Neural progenitor cell (in vitro differentiated cells): ENCODE measurements around the gene KRT82.

ENCODE experiments used
- CTCF ChIP-seq: fragments of 200-600 bp; sonication (generic); IDR thresholded peaks from 2 replicates; pipeline ENCODE4 v1.5.1; 2017; ENCODE audit warnings: antibody characterized with exemption, mild to moderate bottlenecking
- EZH2 ChIP-seq: fragments of 200-600 bp; sonication (generic); IDR thresholded peaks from 2 replicates; pipeline ENCODE4 v1.6.1; 2017; ENCODE audit warnings: antibody characterized with exemption, mild to moderate bottlenecking, moderate library complexity
- EZH2phosphoT487 ChIP-seq: fragments of 200-600 bp; sonication (generic); IDR thresholded peaks from 2 replicates; pipeline ENCODE4 v1.6.1; 2017; ENCODE audit warnings: antibody characterized with exemption

GRCh38 chr12:52404951-52405350 lies 1.2 kb downstream of the KRT82 start:
- TF ChIP-seq EZH2phosphoT487 (no peak), CTCF (no peak), EZH2 (no peak)
